GM12878 (cell line): ENCODE measurements around the gene CELF3.

ENCODE experiments used
- ASH2L ChIP-seq: fragments of 300-600, 200-600 bp; sonication (generic); IDR thresholded peaks from 2 replicates; pipeline ENCODE4 v1.6.1; 2017; ENCODE audit warnings: low read depth, mild to moderate bottlenecking, borderline replicate concordance
- BMI1 ChIP-seq: fragments of 450-650 bp; IDR thresholded peaks from 2 replicates; pipeline ENCODE4 v1.6.1; 2016; ENCODE audit warnings: mild to moderate bottlenecking, moderate library complexity, borderline replicate concordance
- CTCF ChIP-seq, 3 experiments: IDR thresholded peaks in 2 of 3; conservative IDR thresholded peaks in 1 of 3; 2 replicates each; pipeline ENCODE4 v1.5.1; 2011; ENCODE audit warnings: low read depth in 3 of 3, low read length in 3 of 3, mild to moderate bottlenecking in 3 of 3, control low read depth in 2 of 3, moderate library complexity in 2 of 3, inconsistent platforms in 1 of 3, mixed read lengths in 1 of 3; ENCODE audit not compliant: control insufficient read depth in 2 of 3, insufficient read depth in 1 of 3; ENCODE audit errors: extremely low read depth in 1 of 3
- E2F4 ChIP-seq: IDR thresholded peaks from 2 replicates; pipeline ENCODE4 v1.6.1; 2012; ENCODE audit warnings: low read depth, low read length, improper control_type of control experiment
- EP300 ChIP-seq, 2 experiments: fragments of 150-350 bp in 1 of 2; IDR thresholded peaks; 2 replicates each; pipeline ENCODE4 v1.6.1; 2011 to 2012; ENCODE audit warnings: low read depth in 2 of 2, low read length in 2 of 2, borderline replicate concordance in 1 of 2, improper control_type of control experiment in 1 of 2, inconsistent platforms in 1 of 2; ENCODE audit not compliant: control insufficient read depth in 1 of 2
- FOS ChIP-seq: IDR thresholded peaks from 3 replicates; pipeline ENCODE4 v1.6.1; 2011; ENCODE audit warnings: borderline replicate concordance; ENCODE audit not compliant: insufficient read length; ENCODE audit errors: extremely low read depth
- POLR2A ChIP-seq: IDR thresholded peaks from 2 replicates; pipeline ENCODE4 v1.6.1; 2011; ENCODE audit warnings: low read depth, mild to moderate bottlenecking, low read length
- RAD21 ChIP-seq: IDR thresholded peaks from 2 replicates; pipeline ENCODE4 v1.6.1; 2011; ENCODE audit warnings: mild to moderate bottlenecking, low read depth, low read length, moderate library complexity; ENCODE audit not compliant: insufficient read depth
- TAF1 ChIP-seq: IDR thresholded peaks from 2 replicates; pipeline ENCODE4 v1.6.1; 2011; ENCODE audit warnings: mild to moderate bottlenecking, low read depth, low read length, borderline replicate concordance
- TCF7 ChIP-seq: IDR thresholded peaks from 2 replicates; pipeline ENCODE4 v1.6.1; 2014; ENCODE audit warnings: antibody characterized with exemption, borderline replicate concordance

DNA sequence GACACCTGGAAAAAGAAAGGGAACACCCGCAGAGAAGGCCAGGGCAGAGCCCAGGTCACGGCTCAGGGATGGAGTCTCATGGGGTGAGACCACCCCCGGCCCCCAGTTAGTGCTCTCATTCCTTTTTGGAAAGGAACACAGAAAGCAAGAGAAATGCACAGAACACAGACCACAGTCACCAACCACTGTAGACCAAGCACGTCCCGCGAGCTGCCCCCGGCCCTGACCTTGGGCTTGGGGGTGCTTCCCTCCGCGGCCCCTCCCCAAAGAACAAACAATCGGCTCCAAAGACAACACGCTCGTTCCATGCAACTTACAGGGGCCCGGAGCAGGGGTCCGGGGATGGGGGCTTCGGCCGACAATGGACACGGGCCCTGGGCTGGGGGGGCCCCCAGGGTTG is 12.8 kb downstream of the CELF3 start:
- TF ChIP-seq E2F4 (no peak), CTCF (IDR thresholded peaks at IDR 0.05 in 2 of 3, conservative IDR thresholded peaks at IDR 0.05 in 1 of 3; ENCODE audit: control insufficient read depth in 2 of 3, extremely low read depth in 1 of 3, insufficient read depth in 1 of 3, low read depth in 3 of 3, low read length in 3 of 3) (no peak), TAF1 (no peak), FOS (no peak), TCF7 (no peak), EP300 (IDR thresholded peaks at IDR 0.05; ENCODE audit: borderline replicate concordance in 1 of 2, control insufficient read depth in 1 of 2, low read depth in 2 of 2, low read length in 2 of 2) (no peak), ASH2L (no peak), POLR2A (no peak), BMI1 (no peak), RAD21 (no peak)
